HepG2 (cell line): Measurements from ENCODE around the gene CAMTA1. TPM values are rescaled to one million over a fixed set of nuclear protein-coding genes. Genes with fewer than 3 reads are reported as not detected.

ENCODE experiments used
- ATAC-seq: fragments of 200-7000 bp; cut with Tn5 transposase; 3 replicates; pipeline ENCODE4 v1.9.1; 2020; ENCODE audit warnings: mild to moderate bottlenecking, moderate library complexity
- BruUV-seq: library from RNA; stranded (reverse); fragments of 400-500 nt; replicated peaks from 2 replicates; lab custom pipeline; 2021; lab: Mats Ljungman, UMichigan
- CTCF ChIA-PET: fragments of 300-600 bp; formaldehyde crosslinking; extraction: SDS; loops from one replicate; lab custom pipeline; 2021; ENCODE audit warnings: low total read pairs, inconsistent platforms, low intra/inter-chr PET ratio; lab: Yijun Ruan, JAX
- POLR2A ChIA-PET: fragments of 350-600 bp; sonication (Branson Sonifier 250); formaldehyde crosslinking; loops from one replicate; lab custom pipeline; 2020; ENCODE audit warnings: antibody characterized with exemption, inconsistent platforms; lab: Yijun Ruan, JAX
- DNase-seq: peaks from one replicate; pipeline ENCODE4 v3.0.0-alpha.2; 2015; ENCODE audit warnings: low spot score
- FAIRE-seq: peaks from 3 replicates; lab custom pipeline; 2011; peaks lifted over from hg19 to GRCh38; lab: Jason Lieb, UNC
- H2AFZ ChIP-seq: one replicate; pipeline ENCODE4 v1.6.1; 2011; ENCODE audit warnings: low read length, inconsistent platforms
- H3K27ac ChIP-seq: fragments of 300-600 bp; 3 replicates; pipeline ENCODE4 v1.8.0; 2011; ENCODE audit warnings: mixed run types, mild to moderate bottlenecking, mixed read lengths, low read length, inconsistent platforms; ENCODE audit not compliant: insufficient read depth; ENCODE audit errors: extremely low read length
- H3K27me3 ChIP-seq, 2 experiments: fragments of 200-600 bp in 1 of 2; 2 replicates in 1 of 2; 3 replicates in 1 of 2; pipeline versions ENCODE4 v1.6.0 to v1.8.0; 2011; ENCODE audit warnings: low read length in 2 of 2, mild to moderate bottlenecking in 2 of 2, moderate library complexity in 2 of 2, inconsistent platforms in 1 of 2; ENCODE audit not compliant: insufficient read depth in 2 of 2, control insufficient read depth in 1 of 2
- H3K36me3 ChIP-seq, 2 experiments: fragments of 200-600 bp in 1 of 2; replicated peaks in 1 of 2; 2 replicates in 1 of 2; 3 replicates in 1 of 2; pipeline versions ENCODE4 v1.5.1 to v1.8.0; 2011; ENCODE audit warnings: low read length in 2 of 2, inconsistent platforms in 1 of 2; ENCODE audit not compliant: insufficient read depth in 2 of 2, control insufficient read depth in 1 of 2
- H3K4me1 ChIP-seq: 2 replicates; pipeline ENCODE4 v1.5.1; 2012; ENCODE audit warnings: low read length, inconsistent platforms; ENCODE audit not compliant: insufficient read depth
- H3K4me2 ChIP-seq: 2 replicates; pipeline ENCODE4 v1.6.0; 2011; ENCODE audit warnings: low read depth, low read length, inconsistent platforms
- H3K4me3 ChIP-seq, 3 experiments: fragments of 200-600 bp in 1 of 3; sonication (generic), shearing (Covaris generic) in 1 of 3; replicated peaks in 1 of 3; 2 replicates each; pipeline ENCODE4 v1.5.1; 2011 to 2016; ENCODE audit warnings: low read length in 3 of 3, inconsistent platforms in 2 of 3, low read depth in 2 of 3, mild to moderate bottlenecking in 2 of 3, control low read depth in 1 of 3, mixed read lengths in 1 of 3; ENCODE audit not compliant: insufficient read depth in 1 of 3
- H3K79me2 ChIP-seq: one replicate; pipeline ENCODE4 v1.6.1; 2011; ENCODE audit warnings: low read length, inconsistent platforms; ENCODE audit not compliant: insufficient read depth
- H3K9ac ChIP-seq: 2 replicates; pipeline ENCODE4 v1.6.0; 2011; ENCODE audit warnings: mild to moderate bottlenecking, low read depth, low read length, inconsistent platforms; ENCODE audit not compliant: insufficient read depth
- H3K9me3 ChIP-seq: 2 replicates; pipeline ENCODE4 v1.5.1; 2012; ENCODE audit warnings: mild to moderate bottlenecking, low read length
- H4K20me1 ChIP-seq: 2 replicates; pipeline ENCODE4 v1.6.0; 2011; ENCODE audit warnings: inconsistent platforms, mild to moderate bottlenecking, low read length, moderate library complexity; ENCODE audit not compliant: insufficient read depth
- ASH2L ChIP-seq: fragments of 300-600, 200-600 bp; sonication (generic); IDR thresholded peaks from 2 replicates; pipeline ENCODE4 v1.7.0; 2017; ENCODE audit warnings: low read depth, mild to moderate bottlenecking, moderate library complexity, mixed read lengths, low read length; ENCODE audit not compliant: insufficient read length
- CAMTA2 ChIP-seq: sonication (generic); formaldehyde crosslinking; IDR thresholded peaks from 2 replicates; pipeline ENCODE4 v1.4.0; 2020; ENCODE audit warnings: mild to moderate bottlenecking, missing genetic modification reagents, borderline replicate concordance
- CHD4 ChIP-seq: fragments of 200-600 bp; sonication (generic); IDR thresholded peaks from 2 replicates; pipeline ENCODE4 v1.7.0; 2017; ENCODE audit warnings: mild to moderate bottlenecking, low read length, borderline replicate concordance
- HMGXB3 ChIP-seq: sonication (generic); formaldehyde crosslinking; IDR thresholded peaks from 2 replicates; pipeline ENCODE4 v1.4.0; 2020; ENCODE audit warnings: missing genetic modification reagents, borderline replicate concordance
- HOXA3 ChIP-seq: sonication (generic); formaldehyde crosslinking; IDR thresholded peaks from 2 replicates; pipeline ENCODE4 v1.5.0; 2020; ENCODE audit warnings: missing genetic modification reagents
- IRF2 ChIP-seq: IDR thresholded peaks from 2 replicates; pipeline ENCODE4 v1.6.1; 2018; ENCODE audit warnings: missing genetic modification reagents, missing compliant biosample characterization
- JARID2 ChIP-seq: sonication (generic); formaldehyde crosslinking; IDR thresholded peaks from 2 replicates; pipeline ENCODE4 v1.8.1; 2023; ENCODE audit warnings: missing genetic modification reagents, inconsistent platforms; ENCODE audit not compliant: insufficient replicate concordance
- KAT7 ChIP-seq: IDR thresholded peaks from 2 replicates; pipeline ENCODE4 v1.6.1; 2018; ENCODE audit warnings: borderline replicate concordance, missing compliant biosample characterization
- MAF1 ChIP-seq: sonication (generic); formaldehyde crosslinking; IDR thresholded peaks from 2 replicates; pipeline ENCODE4 v1.5.0; 2020; ENCODE audit warnings: missing genetic modification reagents, borderline replicate concordance
- MBD4 ChIP-seq: IDR thresholded peaks from 2 replicates; pipeline ENCODE4 v1.6.1; 2012; ENCODE audit warnings: low read length, inconsistent platforms, borderline replicate concordance
- MTA1 ChIP-seq: sonication (generic); formaldehyde crosslinking; IDR thresholded peaks from 2 replicates; pipeline ENCODE4 v1.4.0; 2020; ENCODE audit warnings: missing genetic modification reagents, mild to moderate bottlenecking, borderline replicate concordance
- POGZ ChIP-seq: sonication (generic); formaldehyde crosslinking; IDR thresholded peaks from 2 replicates; pipeline ENCODE4 v1.4.0; 2020; ENCODE audit warnings: mild to moderate bottlenecking, missing genetic modification reagents
- RELA ChIP-seq: sonication (generic); formaldehyde crosslinking; IDR thresholded peaks from 2 replicates; pipeline ENCODE4 v1.4.0; 2020; ENCODE audit warnings: missing genetic modification reagents
- RFX5 ChIP-seq: IDR thresholded peaks from 2 replicates; pipeline ENCODE4 v1.6.1; 2011; ENCODE audit warnings: low read depth, low read length, improper control_type of control experiment
- SAP130 ChIP-seq: IDR thresholded peaks from 2 replicates; pipeline ENCODE4 v1.6.1; 2016; ENCODE audit warnings: low read depth
- SOX6 ChIP-seq, 2 experiments: fragments of 450-650 bp in 1 of 2; sonication (generic) in 1 of 2; formaldehyde crosslinking in 1 of 2; IDR thresholded peaks; 2 replicates each; pipeline versions ENCODE4 v1.4.0 to v1.6.1; 2017 to 2020; ENCODE audit warnings: antibody characterized with exemption in 1 of 2, mild to moderate bottlenecking in 1 of 2, missing genetic modification reagents in 1 of 2
- ZNF674 ChIP-seq: sonication (generic); formaldehyde crosslinking; IDR thresholded peaks from 2 replicates; pipeline ENCODE4 v1.5.0; 2020; ENCODE audit warnings: low read depth, mild to moderate bottlenecking, missing genetic modification reagents
- ZNF792 ChIP-seq: IDR thresholded peaks from 2 replicates; pipeline ENCODE4 v1.6.1; 2016
- in situ Hi-C: cut with HindIII; loops from 2 replicates; pipeline ENCODE4 v1.10.0; 2017; ENCODE audit warnings: low pct_unique_long_range_greater_than_20kb; ENCODE audit not compliant: extremely low pct_ligation_motif_present
- intact Hi-C: fragments of 100-400 bp; cut with micrococcal nuclease; formaldehyde crosslinking; loops from one replicate; pipeline ENCODE4 v1.10.0; 2022; ENCODE audit not compliant: unreplicated experiment
- polyA plus RNA-seq, 8 experiments: library from polyadenylated mRNA; depleted of rRNA in 3 of 8; stranded (reverse) in 7 of 8; unstranded in 1 of 8; fragments of >200 nt; fragmentation: Illumina TruSeq in 4 of 8; extraction: Trizol in 4 of 8; gene quantifications; 2 replicates each; pipeline versions ENCODE4 v1.2.1 to v1.2.3, GENCODE V29; 2011 to 2016; ENCODE audit warnings: low read depth in 4 of 8, missing spikeins in 1 of 8, mixed read lengths in 1 of 8; ENCODE audit not compliant: insufficient read depth in 1 of 8
- total RNA-seq, 5 experiments: library from RNA; depleted of rRNA; stranded (reverse); fragments of >200 nt; fragmentation: Illumina TruSeq; extraction: Trizol; gene quantifications; 2 replicates each; pipeline ENCODE4 v1.2.3, GENCODE V29; 2016; ENCODE audit warnings: low read depth in 1 of 5
- TF ChIP-seq, protein P1 (sequence below): IDR thresholded peaks from 2 replicates; pipeline ENCODE4 v1.6.1; 2016; ENCODE audit warnings: missing genetic modification reagents, missing compliant biosample characterization

The CAMTA1 gene
- total and polyA plus RNA-seq, 2 of the 13 experiments (the other 11 are each of a cell fraction or from before 2014, with no cell fraction given), result 25.0 to 36.4 TPM

DNA sequence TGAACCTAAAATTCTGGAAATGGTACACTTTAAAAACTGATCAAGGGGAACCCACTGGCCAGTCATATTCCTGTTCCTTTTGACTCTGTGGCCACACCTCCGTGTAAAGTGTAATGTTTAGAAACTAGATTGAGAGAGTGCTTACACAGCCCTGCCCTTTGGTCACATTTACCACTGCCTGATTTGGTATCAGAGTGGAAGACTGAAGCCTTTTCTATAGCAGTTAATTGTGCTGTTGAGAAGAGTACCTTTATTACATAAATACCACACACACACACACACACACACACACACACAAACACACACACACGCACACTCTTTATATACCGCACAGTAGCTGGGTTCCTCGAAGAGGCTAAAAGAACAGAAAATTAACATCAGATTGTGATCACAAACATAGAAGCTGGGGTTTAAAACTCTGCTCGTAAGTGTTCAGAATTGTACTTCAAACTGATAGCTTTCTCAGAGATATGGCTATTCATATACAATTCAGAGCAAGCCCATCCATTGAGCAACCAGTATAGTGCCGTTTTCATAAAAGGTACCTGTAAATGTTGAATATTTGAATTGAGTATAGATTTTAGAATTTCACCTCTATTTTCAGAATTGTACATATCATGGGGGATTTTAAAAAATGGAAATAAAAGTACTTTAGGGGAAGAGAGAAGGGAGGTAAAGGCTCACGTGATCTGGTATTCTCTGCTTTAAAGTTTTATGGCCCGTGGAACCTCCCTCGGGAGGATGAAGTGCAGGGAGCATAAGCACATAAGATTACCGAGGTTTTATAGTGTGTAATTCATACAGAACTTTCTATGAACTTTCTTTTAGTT, 37.5 kb downstream of the CAMTA1 start (continued):
- no peak for TF ChIP-seq SOX6 (IDR thresholded peaks at IDR 0.05)
- TF ChIP-seq SOX6 (CRISPR knock-in tag; IDR thresholded peaks at IDR 0.05), result 0 out of 2 replicates have a peak, but pooled peaks have one; percentile 22
- peak; percentile 31 for TF ChIP-seq ASH2L
- 0 out of 2 replicates have a peak, but pooled peaks have one; percentile 50 for TF ChIP-seq POGZ (CRISPR knock-in tag)

DNA sequence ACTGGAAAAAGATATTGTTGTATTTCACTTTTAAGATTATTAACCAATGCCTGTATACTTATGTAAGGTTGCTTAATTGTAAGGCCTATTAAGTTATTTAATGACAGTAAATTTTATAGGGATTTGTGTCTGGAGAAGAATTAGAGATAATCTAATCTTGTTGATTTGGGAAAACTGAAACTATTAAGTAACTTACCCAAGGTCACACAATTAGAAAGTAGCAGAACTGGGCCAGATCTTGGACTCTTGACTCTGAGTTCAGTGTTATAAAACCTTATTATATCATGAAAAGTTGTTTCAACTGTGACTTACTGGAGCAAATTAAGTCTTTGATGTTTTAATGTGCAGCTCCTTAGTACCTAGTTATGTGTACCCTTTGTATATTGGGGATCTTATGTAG, 38.5 kb downstream of the CAMTA1 start:
- Histone ChIP-seq H2AFZ (no peak overlapping the region), H4K20me1 (no peaks in the 10 kb centered on the region), H3K27ac (no peak overlapping the region), H3K9me3 (no peaks in the 10 kb centered on the region), H3K4me3 (no peak overlapping the region), H3K27me3 (no peaks in the 10 kb centered on the region), H3K36me3 (peaks cover 0 to 2% of the 10 kb centered on the region in 2 experiments; a peak in 2 of 5 replicates), H3K4me1 (peaks cover 55% of the 10 kb centered on the region), H3K79me2 (peaks cover 13% of the 10 kb centered on the region), H3K4me2 (peak overlapping the region; percentile 80), H3K9ac (no peak overlapping the region)
- intact Hi-C loops, result no loop called here
- ATAC-seq, result no peak
- in situ Hi-C loops, result no loop called here
- no TSS peak for BruUV-seq
- no peak for FAIRE-seq
- no peak for DNase-seq
- CTCF ChIA-PET, result no interaction called here
- POLR2A ChIA-PET, result no interaction called here
- TF ChIP-seq MBD4, result no peak
- no peak for TF ChIP-seq ZNF674
- no peak for TF ChIP-seq HMGXB3 (CRISPR knock-in tag)
- no peak for TF ChIP-seq RELA (CRISPR knock-in tag)
- TF ChIP-seq CAMTA2 (CRISPR knock-in tag), result no peak
- TF ChIP-seq RFX5, result no peak
- TF ChIP-seq CHD4, result no peak
- TF ChIP-seq JARID2 (CRISPR knock-in tag), result no peak
- no peak for TF ChIP-seq IRF2 (CRISPR knock-in tag)
- no peak for TF ChIP-seq ZNF792
- TF ChIP-seq, protein P1, sequence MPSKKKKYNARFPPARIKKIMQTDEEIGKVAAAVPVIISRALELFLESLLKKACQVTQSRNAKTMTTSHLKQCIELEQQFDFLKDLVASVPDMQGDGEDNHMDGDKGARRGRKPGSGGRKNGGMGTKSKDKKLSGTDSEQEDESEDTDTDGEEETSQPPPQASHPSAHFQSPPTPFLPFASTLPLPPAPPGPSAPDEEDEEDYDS (CRISPR knock-in tag), result no peak
- no peak for TF ChIP-seq HOXA3 (CRISPR knock-in tag)
- TF ChIP-seq MAF1, result no peak
- no peak for TF ChIP-seq KAT7 (CRISPR knock-in tag)
- TF ChIP-seq SAP130 (CRISPR knock-in tag), result no peak
- no peak for TF ChIP-seq MTA1
